HG03575 (cell line): ENCODE measurements around the gene WNT5B.
"Not testable (repeated sequence)": the region's sequence is repeated elsewhere in the genome, so short reads cannot be mapped to it uniquely, and the experiment has no call there.

ENCODE experiments used
- ATAC-seq: cut with Tn5 transposase; IDR thresholded peaks from one replicate; pipeline ENCODE4 v1.9.1; 2021; ENCODE audit not compliant: unreplicated experiment, insufficient number of reproducible peaks, low FRiP score; ENCODE audit errors: extremely low read depth

WNT5B gene

GRCh38 chr12:1668833-1669543 is 40.0 kb downstream of the WNT5B start:
- ATAC-seq, result no peak

- no peak for ATAC-seq
Observed at GRCh38 chr12:1670358-1671268, 41.6 kb downstream of the WNT5B start.

- no peak for ATAC-seq
Observed at GRCh38 chr12:1676043-1676442, 47.0 kb downstream of the WNT5B start.

- no peak for ATAC-seq
Observed at GRCh38 chr12:1680804-1681492, 51.9 kb downstream of the WNT5B start.

- no peak for ATAC-seq
Observed at GRCh38 chr12:1681493-1681807, 52.4 kb downstream of the WNT5B start.

- no peak for ATAC-seq
Observed at GRCh38 chr12:1688086-1688710, 59.2 kb downstream of the WNT5B start.

- ATAC-seq, result no peak
Observed at GRCh38 chr12:1690578-1691122, 61.6 kb downstream of the WNT5B start, which contains the start of gene ADIPOR2. Gene ADIPOR2, plus strand, starts transcription at chr12:1691070. Its CDS starts 63,274 bp downstream, at chr12:1754344.

GRCh38 chr12:1691123-1692007 is 62.3 kb downstream of the WNT5B start:
- no peak for ATAC-seq

GRCh38 chr12:1692226-1692625 is 63.2 kb downstream of the WNT5B start:
- ATAC-seq, result no peak

GRCh38 chr12:1692895-1693610 is 64.0 kb downstream of the WNT5B start:
- no peak for ATAC-seq

GRCh38 chr12:1695097-1695496 is 66.1 kb downstream of the WNT5B start:
- not testable (repeated sequence) for ATAC-seq

GRCh38 chr12:1695886-1696670 is 67.0 kb downstream of the WNT5B start:
- no peak for ATAC-seq

- ATAC-seq, result no peak
Observed at GRCh38 chr12:1696800-1697199, 67.8 kb downstream of the WNT5B start.
